H1 (cell line): ENCODE data around the gene OOEP.

Source experiments
- ATF3 ChIP-seq: IDR thresholded peaks from 2 replicates; pipeline ENCODE4 v1.6.1; 2011; ENCODE audit warnings: low read depth, mild to moderate bottlenecking, low read length; ENCODE audit not compliant: insufficient read depth
- CBX5 ChIP-seq: fragments of 300-800, 300-1000 bp; sonication (generic); IDR thresholded peaks from 2 replicates; pipeline ENCODE4 v1.7.1; 2016; ENCODE audit warnings: antibody characterized with exemption, low read length, low read depth
- CEBPB ChIP-seq: IDR thresholded peaks from 2 replicates; pipeline ENCODE4 v1.6.1; 2012; ENCODE audit warnings: low read depth, low read length
- CHD2 ChIP-seq: IDR thresholded peaks from 2 replicates; pipeline ENCODE4 v1.6.1; 2012; ENCODE audit warnings: low read length, improper control_type of control experiment
- CTCF ChIP-seq, 3 experiments: IDR thresholded peaks; 1 replicate in 2 of 3; 2 replicates in 1 of 3; pipeline versions ENCODE4 v1.5.1 to v1.6.1; 2011; ENCODE audit warnings: low read length in 3 of 3, mild to moderate bottlenecking in 3 of 3, inconsistent platforms in 2 of 3, low read depth in 1 of 3, moderate library complexity in 1 of 3; ENCODE audit not compliant: insufficient read depth in 1 of 3; ENCODE audit errors: control extremely low read depth in 1 of 3
- EZH2 ChIP-seq: fragments of 200-600 bp; sonication (generic); IDR thresholded peaks from 2 replicates; pipeline ENCODE4 v1.7.1; 2012; ENCODE audit warnings: low read depth, mild to moderate bottlenecking, moderate library complexity, low read length, inconsistent platforms; ENCODE audit not compliant: severe bottlenecking
- FOSL1 ChIP-seq: IDR thresholded peaks from 2 replicates; pipeline ENCODE4 v1.6.1; 2011; ENCODE audit warnings: mild to moderate bottlenecking, low read depth, low read length, moderate library complexity; ENCODE audit not compliant: insufficient read depth
- SP1 ChIP-seq: IDR thresholded peaks from 2 replicates; pipeline ENCODE4 v1.6.1; 2011; ENCODE audit warnings: low read depth, low read length
- USF2 ChIP-seq: IDR thresholded peaks from 2 replicates; pipeline ENCODE4 v1.6.1; 2011; ENCODE audit warnings: low read length, improper control_type of control experiment

GRCh38 chr6:73369563-73369962 is at the start of gene OOEP:
- TF ChIP-seq CTCF (IDR thresholded peaks at IDR 0.05; ENCODE audit: control extremely low read depth in 1 of 3, insufficient read depth in 1 of 3, low read depth in 1 of 3, low read length in 3 of 3) (no peak), CEBPB (no peak), ATF3 (no peak), CHD2 (no peak), SP1 (no peak), CBX5 (no peak), EZH2 (no peak), USF2 (no peak), FOSL1 (no peak)
